ENCODE results near the gene ABHD12B. TPM values are rescaled to one million over a fixed set of nuclear protein-coding genes. Genes with fewer than 3 reads are reported as not detected.

The ABHD12B gene
- total RNA-seq, 1 experiment from 2014 or later: not detected

GRCh38 chr14:50830044-50830931, 41.6 kb upstream of the ABHD12B start:
- Histone ChIP-seq H3K36me3 (ENCODE audit: low read depth) (no peaks in the 10 kb centered on the region), H2AFZ (peak overlapping the region; percentile 96), H3K4me1 (replicated peaks; ENCODE audit: insufficient read depth) (0 out of 2 replicates have a peak, but pooled peaks cover 8% of the 10 kb centered on the region), H4K20me1 (ENCODE audit: insufficient read depth) (peaks cover 15% of the 10 kb centered on the region), H3K27ac (no peak overlapping the region), H3K27me3 (ENCODE audit: insufficient read depth, low read depth) (no peaks in the 10 kb centered on the region), H3K4me2 (peak overlapping the region; percentile 95), H3F3A (ENCODE audit: insufficient read depth, low read depth) (no peaks in the 10 kb centered on the region), H3K4me3 (peak overlapping the region; percentile 88), H3K9me2 (ENCODE audit: insufficient read depth) (no peaks in the 10 kb centered on the region), H3K79me2 (ENCODE audit: low read depth) (peaks cover 27% of the 10 kb centered on the region), H3K9me3 (ENCODE audit: insufficient read depth, low read depth) (no peaks in the 10 kb centered on the region)
- TF ChIP-seq EZH2 (IDR thresholded peaks at IDR 0.05; ENCODE audit: low read depth): no peak
- ChIA-PET POLR2A (ENCODE audit: unreplicated experiment) (interaction anchor here (0.7 kb wide), 2 partner anchors 30 to 814 kb away, joined by 4 to 20 read pairs; no protein-coding TSS in a partner anchor), CTCF (interaction anchor here (2.1 kb wide), 1 partner anchor 30 kb away, joined by 7 read pairs; no protein-coding TSS in a partner anchor)
- intact Hi-C loops (cut with micrococcal nuclease; ENCODE audit: unreplicated experiment): no loop called here
- no TSS peak for BruUV-seq (replicated peaks)
- DNase-seq: peak in 1 of 2 experiments; percentile 41

- no peak within 1 kb of the TSS for H3K27ac ChIP-seq
- peak within 1 kb of the TSS; percentile 88 for H3K4me3 ChIP-seq
- no peaks in the 10 kb centered on the region for H3K9me2 ChIP-seq (ENCODE audit: insufficient read depth)
- no peaks in the 10 kb centered on the region for H3F3A ChIP-seq (ENCODE audit: insufficient read depth, low read depth)
- DNase-seq: peak; percentile 48 to 79
- no TSS peak for BruUV-seq (replicated peaks)
- H2AFZ ChIP-seq: peak within 1 kb of the TSS; percentile 96
- H3K4me2 ChIP-seq: peak within 1 kb of the TSS; percentile 95
- H3K27me3 ChIP-seq (ENCODE audit: insufficient read depth, low read depth): no peaks in the 10 kb centered on the region
- no peaks in the 10 kb centered on the region for H3K9me3 ChIP-seq (ENCODE audit: insufficient read depth, low read depth)
- intact Hi-C loops (cut with micrococcal nuclease; ENCODE audit: unreplicated experiment): no loop called here
- 0 out of 2 replicates have a peak, but pooled peaks cover 8% of the 10 kb centered on the region for H3K4me1 ChIP-seq (replicated peaks; ENCODE audit: insufficient read depth)
- CTCF ChIA-PET: interaction anchor here (2.1 kb wide), 1 partner anchor 29 kb away, joined by 7 read pairs; no protein-coding TSS in a partner anchor
- TF ChIP-seq CTCF (conservative IDR thresholded peaks at IDR 0.05): no peak
- TF ChIP-seq EZH2 (IDR thresholded peaks at IDR 0.05; ENCODE audit: low read depth): no peak
- peaks cover 15% of the 10 kb centered on the region for H4K20me1 ChIP-seq (ENCODE audit: insufficient read depth)
- POLR2A ChIA-PET (ENCODE audit: unreplicated experiment): interaction anchor here (0.5 to 0.7 kb wide), 3 partner anchors 29 to 1065 kb away, joined by 3 to 20 read pairs (median 4); no protein-coding TSS in a partner anchor
- H3K79me2 ChIP-seq (ENCODE audit: low read depth): peaks cover 19% of the 10 kb centered on the region; the same call in 1 of the 2 replicates
- no peaks in the 10 kb centered on the region for H3K36me3 ChIP-seq (ENCODE audit: low read depth)
Measured at GRCh38 chr14:50830932-50831725, 40.7 kb upstream of the ABHD12B start, which contains the start of gene NIN. NIN (minus strand) TSS chr14:50831162; CDS start chr14:50822056, 9,106 bp downstream.

GRCh38 chr14:50831726-50832168, 40.1 kb upstream of the ABHD12B start:
- intact Hi-C loops (cut with micrococcal nuclease; ENCODE audit: unreplicated experiment): no loop called here
- peak overlapping the region; percentile 79 for H3K4me3 ChIP-seq
- peaks cover 15% of the 10 kb centered on the region for H4K20me1 ChIP-seq (ENCODE audit: insufficient read depth)
- peak overlapping the region; percentile 95 for H2AFZ ChIP-seq
- no TSS peak for BruUV-seq (replicated peaks)
- peaks cover 13% of the 10 kb centered on the region; the same call in 1 of the 2 replicates for H3K79me2 ChIP-seq (ENCODE audit: low read depth)
- no peak for DNase-seq
- no peak overlapping the region for H3K27ac ChIP-seq
- H3K9me2 ChIP-seq (ENCODE audit: insufficient read depth): no peaks in the 10 kb centered on the region
- no peaks in the 10 kb centered on the region for H3K9me3 ChIP-seq (ENCODE audit: insufficient read depth, low read depth)
- CTCF ChIA-PET: interaction anchor here (0.6 to 2.1 kb wide), 2 partner anchors 28 to 93 kb away, joined by 7 to 10 read pairs; no protein-coding TSS in a partner anchor
- 0 out of 2 replicates have a peak, but pooled peaks cover 8% of the 10 kb centered on the region for H3K4me1 ChIP-seq (replicated peaks; ENCODE audit: insufficient read depth)
- TF ChIP-seq EZH2 (IDR thresholded peaks at IDR 0.05; ENCODE audit: low read depth) (no peak), CTCF (conservative IDR thresholded peaks at IDR 0.05) (no peak)
- no peaks in the 10 kb centered on the region for H3K27me3 ChIP-seq (ENCODE audit: insufficient read depth, low read depth)
- POLR2A ChIA-PET (ENCODE audit: unreplicated experiment): interaction anchor here (0.5 kb wide), 1 partner anchor 29 kb away, joined by 3 read pairs; no protein-coding TSS in a partner anchor
- no peaks in the 10 kb centered on the region for H3F3A ChIP-seq (ENCODE audit: insufficient read depth, low read depth)
- H3K4me2 ChIP-seq: peak overlapping the region; percentile 95
- no peaks in the 10 kb centered on the region for H3K36me3 ChIP-seq (ENCODE audit: low read depth)

All from PC-9 (cell line).